CD4-positive, alpha-beta T cell treated with Interleukin-6 at 100 ng/mL for 8 hours (primary cell): ENCODE results near the gene EFS.
"Not testable (repeated sequence)": the region's sequence is repeated elsewhere in the genome, so short reads cannot be mapped to it uniquely, and the experiment has no call there.

Experiments
- DNase-seq: peaks from one replicate; pipeline ENCODE4 v3.0.0-alpha.2; 2020; ENCODE audit warnings: mixed read lengths, low spot score

Gene EFS

GRCh38 chr14:23356662-23357061 is 8.3 kb downstream of the EFS start:
- DNase-seq: no peak

GRCh38 chr14:23355871-23356435 is 9.0 kb downstream of the EFS start:
- no peak for DNase-seq

- no peak for DNase-seq
These were observed 10.0 kb downstream of the EFS start for GRCh38 chr14:23354990-23355389.

- DNase-seq: no peak
These were observed 11.6 kb downstream of the EFS start for GRCh38 chr14:23353433-23353780.

- peak; percentile 44 for DNase-seq
These were observed 12.2 kb downstream of the EFS start, which contains the start of gene SLC22A17 for GRCh38 chr14:23352506-23353432. Gene SLC22A17, minus strand, starts transcription at chr14:23352887.

- DNase-seq: no peak
These were observed 13.1 kb downstream of the EFS start for GRCh38 chr14:23351681-23352505.

- no peak for DNase-seq
These were observed 15.7 kb downstream of the EFS start for GRCh38 chr14:23349156-23349845.

GRCh38 chr14:23348297-23348655 is 16.7 kb downstream of the EFS start:
- no peak for DNase-seq

GRCh38 chr14:23347406-23348296 is 17.3 kb downstream of the EFS start:
- no peak for DNase-seq

- DNase-seq: no peak
These were observed 18.1 kb downstream of the EFS start for GRCh38 chr14:23346693-23347405.

- DNase-seq: no peak
These were observed 18.8 kb downstream of the EFS start for GRCh38 chr14:23345987-23346692.

- no peak for DNase-seq
These were observed 20.5 kb downstream of the EFS start for GRCh38 chr14:23344481-23344880.

- no peak for DNase-seq
These were observed 25.3 kb downstream of the EFS start for GRCh38 chr14:23339506-23340268.

GRCh38 chr14:23335623-23336022 is 29.3 kb downstream of the EFS start:
- no peak for DNase-seq

- peak; percentile 70 for DNase-seq
These were observed 36.8 kb downstream of the EFS start for GRCh38 chr14:23327947-23328744.

GRCh38 chr14:23326491-23327332 is 38.3 kb downstream of the EFS start:
- no peak for DNase-seq

GRCh38 chr14:23325746-23326145 is 39.2 kb downstream of the EFS start:
- not testable (repeated sequence) for DNase-seq
